Lower lobe of right lung (tissue), 2 donors: ENCODE results near the gene RBBP8NL. TPM values are rescaled to one million over a fixed set of nuclear protein-coding genes. Genes with fewer than 3 reads are reported as not detected.

Source experiments
- ATAC-seq, 2 donors: fragments of 200-7000 bp; cut with Tn5 transposase; one replicate each; pipeline ENCODE4 v1.9.1; 2020 to 2022; ENCODE audit warnings: mild to moderate bottlenecking in 2 of 2, moderate library complexity in 2 of 2
- DNase-seq: peaks from one replicate; pipeline ENCODE4 v3.0.0-alpha.2; 2020
- H3K27ac ChIP-seq: fragments of 200-600 bp; one replicate; pipeline ENCODE4 v1.8.0; 2022
- H3K27me3 ChIP-seq: fragments of 200-600 bp; one replicate; pipeline ENCODE4 v1.8.0; 2022; ENCODE audit warnings: low read depth
- H3K36me3 ChIP-seq: fragments of 200-600 bp; one replicate; pipeline ENCODE4 v1.8.0; 2022; ENCODE audit warnings: mild to moderate bottlenecking
- H3K4me1 ChIP-seq: fragments of 200-600 bp; one replicate; pipeline ENCODE4 v1.8.0; 2022
- H3K4me3 ChIP-seq: fragments of 200-600 bp; one replicate; pipeline ENCODE4 v1.8.0; 2022; ENCODE audit warnings: mild to moderate bottlenecking
- H3K9me3 ChIP-seq: fragments of 200-600 bp; one replicate; pipeline ENCODE4 v1.8.0; 2022
- CTCF ChIP-seq: fragments of 200-600 bp; IDR thresholded peaks from one replicate; pipeline ENCODE4 v1.8.0; 2022; ENCODE audit warnings: antibody characterized with exemption, mild to moderate bottlenecking
- intact Hi-C: fragments of 100-400 bp; cut with DNase I; formaldehyde crosslinking; loops from one replicate; pipeline ENCODE4 v1.11.0; 2022
- total RNA-seq: library from RNA; stranded (reverse); fragmentation: NEBNext Ultra II Directional; extraction: Animal tissue kit (Norgen Biotek cat#: 25700); gene quantifications from one replicate; pipeline ENCODE4 v1.2.1, GENCODE V29; 2021
- donor health status: DM: no; HTN: yes; CAD: no; lungs with severe emphysema.

Gene RBBP8NL
- total RNA-seq, 1 donor from 2014 or later: 2.0 TPM

GRCh38 chr20:62420846-62421715, 6.3 kb downstream of the RBBP8NL start:
- Histone ChIP-seq H3K36me3 (no peaks in the 10 kb centered on the region), H3K27me3 (peaks cover 3% of the 10 kb centered on the region), H3K27ac (no peak overlapping the region), H3K4me3 (no peak overlapping the region), H3K4me1 (no peaks in the 10 kb centered on the region), H3K9me3 (no peaks in the 10 kb centered on the region)
- DNase-seq: no peak
- TF ChIP-seq CTCF: no peak
- no peak for ATAC-seq
- intact Hi-C loops: no loop called here

- DNase-seq: no peak
- Histone ChIP-seq H3K36me3 (no peaks in the 10 kb centered on the region), H3K27me3 (peaks cover 3% of the 10 kb centered on the region), H3K4me3 (no peak overlapping the region), H3K4me1 (no peaks in the 10 kb centered on the region), H3K27ac (no peak overlapping the region), H3K9me3 (no peaks in the 10 kb centered on the region)
- no peak for ATAC-seq
- intact Hi-C loops: no loop called here
- TF ChIP-seq CTCF: no peak
These were observed 7.6 kb downstream of the RBBP8NL start for GRCh38 chr20:62419759-62420158.

- Histone ChIP-seq H3K27ac (no peak overlapping the region), H3K9me3 (no peaks in the 10 kb centered on the region), H3K4me3 (no peak overlapping the region), H3K4me1 (no peaks in the 10 kb centered on the region), H3K27me3 (peaks cover 3% of the 10 kb centered on the region), H3K36me3 (no peaks in the 10 kb centered on the region)
- intact Hi-C loops: no loop called here
- DNase-seq (no peak), ATAC-seq (no peak)
- no peak for TF ChIP-seq CTCF
These were observed 8.4 kb downstream of the RBBP8NL start for GRCh38 chr20:62418709-62419487.

- no peak for DNase-seq
- intact Hi-C loops: no loop called here
- no peak for TF ChIP-seq CTCF
These were observed 9.2 kb downstream of the RBBP8NL start for GRCh38 chr20:62417981-62418708.

More at GRCh38 chr20:62417981-62418708, 9.2 kb downstream of the RBBP8NL start:
- Histone ChIP-seq H3K4me1 (no peaks in the 10 kb centered on the region), H3K27ac (no peak overlapping the region), H3K27me3 (peaks cover 3% of the 10 kb centered on the region), H3K36me3 (no peaks in the 10 kb centered on the region), H3K4me3 (no peak overlapping the region), H3K9me3 (no peaks in the 10 kb centered on the region)
- no peak for ATAC-seq
